Left lobe of liver (tissue), 2 donors: ENCODE data around the gene NINJ2. TPM values are rescaled to one million over a fixed set of nuclear protein-coding genes. Genes with fewer than 3 reads are reported as not detected.

Experiments
- ATAC-seq: fragments of 200-7000 bp; cut with Tn5 transposase; one replicate; pipeline ENCODE4 v1.9.1; 2020; ENCODE audit warnings: mild to moderate bottlenecking, moderate library complexity
- DNase-seq: peaks from one replicate; pipeline ENCODE4 v3.0.0-alpha.2; 2020; ENCODE audit warnings: low spot score
- total RNA-seq: library from RNA; stranded (reverse); gene quantifications from one replicate; pipeline ENCODE4 v1.2.1, GENCODE V29; 2021
- donor health status: DM: no; HTN: no; CAD: no; lungs with moderate emphysema.
- donor health status: DM: no; HTN: yes; CAD: no.

The NINJ2 gene
- total RNA-seq, 1 donor from 2014 or later, result 16.1 TPM

DNA sequence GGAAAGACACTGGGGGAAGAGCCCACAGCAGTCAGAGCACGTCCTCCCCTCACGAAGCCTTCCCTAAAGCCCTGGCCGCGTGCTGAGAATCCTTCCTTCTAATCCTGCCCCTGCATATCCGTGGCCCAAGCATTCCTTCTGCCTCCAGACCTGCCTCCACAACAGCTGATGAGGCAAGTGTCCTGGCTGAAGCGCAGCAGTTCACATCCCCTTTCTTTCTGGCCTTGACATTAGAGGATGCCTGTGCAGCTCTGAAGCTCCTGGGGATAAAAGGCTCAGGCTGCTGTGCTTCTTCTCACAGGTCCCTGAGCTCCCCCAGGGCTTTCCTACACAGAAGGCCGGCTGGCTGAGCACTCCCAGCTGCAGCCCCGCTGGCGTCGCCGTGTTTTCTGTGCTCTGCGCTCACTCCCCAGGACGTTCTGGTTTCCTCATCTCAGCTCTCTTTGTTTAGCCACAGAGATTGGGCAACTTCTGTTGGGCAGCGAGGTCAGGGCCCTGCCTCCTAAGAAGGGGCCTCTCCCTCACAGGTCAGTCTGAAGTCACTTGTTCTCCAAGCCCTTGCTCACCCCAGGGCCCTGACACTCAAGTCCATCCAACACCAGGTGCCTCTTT lies 45.8 kb downstream of the NINJ2 start:
- peak; percentile 78 for DNase-seq
- peak; percentile 86 for ATAC-seq

DNA sequence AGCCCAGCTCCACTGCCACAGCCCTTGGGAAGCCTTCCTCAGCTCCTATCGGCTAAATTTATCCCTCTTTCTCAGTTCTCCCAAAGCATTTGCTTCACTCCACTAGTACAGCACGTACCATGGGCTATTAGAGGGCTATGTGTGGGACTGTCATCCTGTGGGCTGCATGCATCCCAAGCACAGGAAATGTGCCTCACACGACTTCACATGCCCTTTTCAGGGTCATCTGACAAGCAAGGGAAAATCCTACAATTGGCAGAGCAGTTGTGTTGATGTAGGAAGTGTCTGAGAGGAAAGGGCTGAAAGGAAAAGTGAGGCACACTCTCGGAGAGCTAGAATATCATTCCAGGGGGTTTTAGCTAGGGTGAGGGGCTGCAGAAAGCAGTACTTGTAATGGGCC lies 47.6 kb downstream of the NINJ2 start:
- ATAC-seq (no peak), DNase-seq (no peak)

GRCh38 chr12:614411-614970 lies 48.8 kb downstream of the NINJ2 start:
- DNase-seq (no peak), ATAC-seq (no peak)

- DNase-seq, result no peak
- ATAC-seq, result no peak
These were observed 49.2 kb downstream of the NINJ2 start for GRCh38 chr12:613996-614395.

- ATAC-seq, result peak; percentile 21
- peak; percentile 73 for DNase-seq
These were observed 50.4 kb downstream of the NINJ2 start for GRCh38 chr12:612886-613285.

GRCh38 chr12:612293-612692 lies 51.0 kb downstream of the NINJ2 start:
- ATAC-seq (no peak), DNase-seq (no peak)

DNA sequence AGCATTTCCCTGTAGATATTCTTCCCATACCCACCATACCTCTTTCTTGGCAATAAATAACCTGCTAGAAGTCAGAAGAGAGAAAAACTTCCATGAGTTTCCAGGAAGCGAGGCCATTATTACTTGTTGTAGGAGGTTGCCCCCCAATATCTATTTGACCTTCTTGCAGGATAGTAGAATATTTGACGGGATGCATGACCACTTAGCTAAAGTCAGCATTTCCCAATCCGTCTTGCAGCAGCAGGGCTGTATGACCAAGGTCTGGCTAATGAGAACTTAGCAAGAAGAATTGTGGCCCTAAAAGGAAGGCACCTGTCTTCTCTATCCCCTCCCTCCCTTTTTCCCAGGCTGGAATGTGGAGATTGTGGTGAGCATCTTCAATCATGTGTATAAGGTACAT lies 51.5 kb downstream of the NINJ2 start:
- DNase-seq (no peak), ATAC-seq (no peak)

DNA sequence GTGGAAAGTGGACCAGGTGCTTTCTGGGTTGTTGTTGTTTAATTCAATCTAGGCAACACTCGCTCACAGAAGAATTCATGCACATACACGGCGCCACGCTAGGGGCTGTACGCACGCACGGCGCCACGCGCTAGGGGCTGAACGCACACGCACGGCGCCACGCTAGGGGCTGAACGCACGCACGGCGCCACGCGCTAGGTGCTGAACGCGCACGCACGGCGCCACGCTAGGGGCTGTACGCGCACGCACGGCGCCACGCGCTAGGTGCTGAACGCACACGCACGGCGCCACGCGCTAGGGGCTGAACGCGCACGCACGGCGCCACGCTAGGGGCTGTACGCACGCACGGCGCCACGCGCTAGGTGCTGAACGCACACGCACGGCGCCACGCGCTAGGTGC lies 54.3 kb downstream of the NINJ2 start:
- ATAC-seq (no peak), DNase-seq (no peak)

GRCh38 chr12:608413-608812 lies 54.8 kb downstream of the NINJ2 start:
- peak; percentile 67 for DNase-seq
- peak; percentile 62 for ATAC-seq

GRCh38 chr12:607541-608001 lies 55.7 kb downstream of the NINJ2 start:
- peak; percentile 31 for ATAC-seq

DNA sequence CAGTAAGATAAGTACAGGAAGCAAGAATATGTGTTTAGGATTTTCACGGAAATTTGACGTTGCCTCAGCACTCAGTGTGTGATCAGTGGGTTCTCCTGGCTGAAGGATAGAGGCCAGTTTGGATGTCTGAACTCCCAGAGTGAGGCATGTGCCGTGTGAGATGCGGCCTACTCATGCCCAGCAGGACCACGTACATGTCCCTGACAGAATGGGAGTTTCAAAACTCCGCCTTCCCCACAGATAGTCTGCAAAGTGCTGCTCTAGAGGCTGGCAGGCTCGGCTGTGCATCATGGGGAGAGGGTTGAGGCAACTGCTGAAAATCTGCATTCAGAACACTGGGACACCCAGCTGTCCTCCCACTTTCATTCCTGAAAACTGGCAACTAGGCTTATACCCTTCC lies 58.3 kb downstream of the NINJ2 start:
- ATAC-seq (no peak), DNase-seq (no peak)

More at GRCh38 chr12:607541-608001, 55.7 kb downstream of the NINJ2 start:
- DNase-seq, result no peak

DNA sequence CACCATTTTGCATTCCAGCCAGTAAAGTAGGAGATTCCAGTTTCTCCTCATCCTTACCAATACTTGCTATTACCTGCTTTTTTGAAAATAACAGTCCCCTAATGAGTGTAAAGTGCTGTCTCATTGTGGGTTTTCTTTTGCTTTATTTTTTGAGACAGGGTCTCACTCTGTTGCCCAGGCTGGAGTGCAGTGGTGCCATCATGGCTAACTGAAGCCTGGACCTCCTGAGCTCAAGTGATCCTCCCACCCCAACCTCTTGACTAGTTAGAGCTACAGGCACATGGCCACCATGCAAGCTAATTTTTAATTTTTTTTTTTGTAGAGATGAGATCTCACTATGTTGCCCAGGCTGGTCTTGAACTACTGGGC lies 60.6 kb downstream of the NINJ2 start:
- DNase-seq, result no peak
- ATAC-seq, result no peak

GRCh38 chr12:601976-602699 lies 61.1 kb downstream of the NINJ2 start:
- DNase-seq (no peak), ATAC-seq (peak; percentile 55)

DNA sequence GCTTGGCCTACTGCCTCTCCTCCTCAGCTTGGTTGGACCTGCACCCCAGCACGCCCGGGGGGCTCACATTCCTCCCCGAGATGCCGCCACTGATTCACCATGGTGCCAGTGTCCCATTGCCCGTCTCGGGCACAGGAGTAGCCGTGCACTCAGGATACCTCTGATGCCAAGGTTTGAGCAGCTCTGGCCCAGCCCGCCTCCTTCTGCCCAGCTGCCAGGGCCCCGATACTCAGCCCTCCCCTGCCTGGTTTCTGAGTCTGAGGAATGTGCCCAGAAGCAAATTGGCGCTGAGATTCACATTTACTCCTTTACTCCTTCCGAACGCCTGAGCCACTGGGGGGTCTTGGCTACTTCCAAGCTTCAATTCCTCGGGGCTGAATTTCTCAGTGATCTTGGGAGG lies 63.5 kb downstream of the NINJ2 start:
- no peak for DNase-seq
- no peak for ATAC-seq

GRCh38 chr12:597926-598568 lies 65.2 kb downstream of the NINJ2 start:
- DNase-seq, result no peak
- ATAC-seq, result no peak

DNA sequence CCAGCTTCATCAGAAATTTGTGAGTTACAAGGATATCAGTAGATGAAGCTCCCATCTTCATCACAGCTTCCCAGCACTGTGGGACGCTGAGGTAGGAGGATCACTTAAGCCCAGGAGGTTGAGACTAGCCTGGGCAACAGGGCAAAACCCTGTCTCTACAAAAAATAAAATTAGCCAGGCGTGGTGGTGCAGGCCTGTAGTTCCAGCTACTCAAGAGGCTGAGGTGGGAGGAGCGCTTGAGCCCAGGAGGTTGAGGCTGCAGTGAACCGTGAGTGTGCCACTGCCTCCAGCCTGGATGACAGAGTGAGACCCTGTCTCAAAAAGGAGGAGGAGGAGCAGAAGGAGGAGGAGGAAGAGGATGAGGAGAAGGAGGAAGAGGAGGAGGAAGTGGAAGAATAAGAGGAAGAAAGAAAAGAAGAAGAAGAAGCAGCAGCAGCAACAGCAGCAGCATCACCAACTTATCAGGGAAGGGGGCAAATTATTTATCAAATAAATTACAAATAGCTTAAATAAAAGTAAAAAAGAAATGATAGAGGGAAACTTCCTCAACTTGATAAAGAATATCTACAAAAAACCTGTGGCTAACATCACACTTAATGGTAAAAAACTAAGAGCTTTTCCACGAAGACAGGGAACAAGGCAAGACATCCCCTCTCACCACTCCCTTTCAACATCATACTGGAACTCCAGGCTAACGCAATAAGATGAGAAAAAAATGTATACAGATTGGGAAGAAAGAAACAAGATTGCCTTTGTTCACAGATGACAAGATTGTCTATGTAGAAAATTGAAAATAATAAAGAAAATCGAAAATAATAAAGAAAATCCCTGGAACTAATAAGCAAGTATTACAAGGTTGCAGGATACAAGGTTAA lies 69.6 kb downstream of the NINJ2 start:
- ATAC-seq (no peak), DNase-seq (no peak)

DNA sequence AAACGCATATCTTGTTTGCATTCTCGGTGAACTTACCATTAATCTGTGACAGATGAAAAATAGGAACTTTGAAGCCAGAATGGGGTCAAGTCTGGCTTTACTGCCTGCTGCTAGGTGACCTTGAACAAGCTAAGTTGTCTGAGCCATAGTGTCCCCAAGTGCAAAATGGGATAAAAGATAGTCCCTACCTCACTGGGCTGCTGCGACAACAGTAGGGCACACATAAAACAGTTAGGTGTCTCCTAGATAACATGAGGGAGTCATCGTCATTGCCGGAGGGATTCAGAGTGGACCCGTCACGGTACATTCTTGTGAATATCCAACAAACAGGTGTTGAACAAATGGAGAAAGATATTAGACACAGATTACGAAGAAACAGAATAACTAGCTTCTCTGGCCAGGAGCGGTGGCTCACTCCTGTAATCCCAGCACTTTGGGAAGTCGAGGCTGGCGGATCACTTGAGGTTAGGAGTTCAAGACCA lies 71.2 kb downstream of the NINJ2 start:
- no peak for DNase-seq
- ATAC-seq, result no peak

- no peak for DNase-seq
These were observed 71.8 kb downstream of the NINJ2 start for GRCh38 chr12:591167-592023.

DNA sequence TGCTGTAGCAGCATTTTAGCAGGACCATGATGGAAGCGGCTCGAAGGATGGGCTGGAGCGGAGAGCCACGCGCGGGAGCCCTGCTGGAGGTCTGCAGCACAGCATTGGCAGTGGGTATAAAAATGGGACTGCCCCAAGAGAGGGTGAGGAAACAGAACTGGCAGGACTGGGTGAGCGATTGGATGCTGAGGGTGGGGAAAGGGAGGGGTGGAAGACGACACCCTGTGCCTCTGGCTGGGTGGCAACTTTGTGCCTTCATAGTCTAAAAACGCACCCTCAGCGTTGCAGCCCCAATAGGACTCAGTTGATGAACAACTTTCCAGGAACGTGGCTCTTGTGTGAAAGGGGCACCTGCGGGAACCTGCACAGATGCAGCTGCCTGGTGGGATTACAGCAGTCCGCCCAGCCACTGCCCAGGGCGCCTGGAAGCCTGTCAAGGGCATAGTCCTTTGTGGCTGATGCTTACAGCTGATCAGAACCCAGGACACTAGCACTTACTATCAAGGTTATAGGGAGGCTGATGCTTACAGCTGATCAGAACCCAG lies 73.0 kb downstream of the NINJ2 start:
- ATAC-seq (no peak), DNase-seq (no peak)

More at GRCh38 chr12:591167-592023, 71.8 kb downstream of the NINJ2 start:
- ATAC-seq, result peak; percentile 67
